Measurements from ENCODE around the gene KIAA1671. TPM values are rescaled to one million over a fixed set of nuclear protein-coding genes. Genes with fewer than 3 reads are reported as not detected.
A peak's percentile ranks its signal among the peaks of the same experiment; 100 is the strongest.

The KIAA1671 gene
- total and polyA plus RNA-seq, 4 experiments from 2014 or later = 0.04 to 10.2 (median 5.2) TPM

GRCh38 chr22:25134028-25134427, 181.5 kb downstream of the KIAA1671 start:
- Histone ChIP-seq H3K27ac (ENCODE audit: low read depth, low read length) (no peak overlapping the region), H3K4me1 (ENCODE audit: insufficient read depth, low read length) (no peaks in the 10 kb centered on the region), H3K27me3 (ENCODE audit: insufficient read depth, low read length) (no peaks in the 10 kb centered on the region), H3K4me3 (ENCODE audit: low read length in 2 of 2) (no peak overlapping the region), H3K36me3 (ENCODE audit: insufficient read depth, low read length) (no peaks in the 10 kb centered on the region), H3K9me3 (ENCODE audit: control insufficient read depth in 1 of 2, low read length in 2 of 2) (no peaks in the 10 kb centered on the region)
- intact Hi-C loops (cut with micrococcal nuclease) = no loop called here
- no peaks in the 10 kb centered on the region for H3K27me3 Mint-ChIP-seq
- no peak for DNase-seq
- ChIA-PET POLR2A (ENCODE audit: partially characterized antibody) (no interaction called here), CTCF (ENCODE audit: partially characterized antibody) (interaction anchor here (1.5 kb wide), 1 partner anchor 52 kb away, joined by 4 read pairs; no protein-coding TSS in a partner anchor)
- H3K4me1 Mint-ChIP-seq = no peaks in the 10 kb centered on the region
- peaks cover 0 to 7% of the 10 kb centered on the region in 2 donors for H3K36me3 Mint-ChIP-seq
- peaks cover 0 to 4% (median 0%) of the 10 kb centered on the region in 8 donors for H3K9me3 Mint-ChIP-seq
- no peak overlapping the region for H3K27ac Mint-ChIP-seq
- H3K4me3 Mint-ChIP-seq = no peak overlapping the region

DNA sequence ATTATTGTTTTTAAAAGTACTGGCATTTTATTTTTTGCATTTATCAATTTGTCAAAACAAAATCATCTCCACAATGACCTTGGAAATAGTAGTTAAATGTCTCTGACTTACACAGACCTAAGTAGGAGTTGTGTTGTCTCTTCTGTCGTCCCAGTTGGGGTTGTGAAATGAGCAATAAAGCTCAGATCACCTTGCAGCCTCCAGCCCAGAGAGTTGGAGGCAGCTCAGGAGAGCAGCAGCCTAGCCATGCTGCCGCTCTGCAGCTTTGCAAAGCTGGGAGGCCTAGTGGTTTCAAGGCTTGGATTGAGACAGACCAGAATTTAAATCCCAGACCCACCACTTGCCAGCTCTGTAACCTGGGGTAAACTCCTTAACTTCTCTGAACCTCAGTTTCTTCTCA, 181.9 kb downstream of the KIAA1671 start:
- intact Hi-C loops (cut with micrococcal nuclease) = no loop called here
- peaks cover 0 to 7% of the 10 kb centered on the region in 2 donors for H3K36me3 Mint-ChIP-seq
- H3K27ac Mint-ChIP-seq = no peak overlapping the region
- no peak overlapping the region for H3K4me3 Mint-ChIP-seq
- Histone ChIP-seq H3K9me3 (ENCODE audit: control insufficient read depth in 1 of 2, low read length in 2 of 2) (no peaks in the 10 kb centered on the region), H3K27me3 (ENCODE audit: insufficient read depth, low read length) (no peaks in the 10 kb centered on the region), H3K36me3 (ENCODE audit: insufficient read depth, low read length) (no peaks in the 10 kb centered on the region), H3K27ac (ENCODE audit: low read depth, low read length) (no peak overlapping the region), H3K4me3 (ENCODE audit: low read length in 2 of 2) (no peak overlapping the region), H3K4me1 (ENCODE audit: insufficient read depth, low read length) (no peaks in the 10 kb centered on the region)
- no peaks in the 10 kb centered on the region for H3K4me1 Mint-ChIP-seq
- H3K27me3 Mint-ChIP-seq = no peaks in the 10 kb centered on the region
- POLR2A ChIA-PET (ENCODE audit: partially characterized antibody) = no interaction called here
- peaks cover 0 to 4% (median 0%) of the 10 kb centered on the region in 8 donors for H3K9me3 Mint-ChIP-seq
- no peak for DNase-seq
- CTCF ChIA-PET (ENCODE audit: partially characterized antibody) = interaction anchor here (1.5 kb wide), 1 partner anchor 52 kb away, joined by 4 read pairs; no protein-coding TSS in a partner anchor

DNA sequence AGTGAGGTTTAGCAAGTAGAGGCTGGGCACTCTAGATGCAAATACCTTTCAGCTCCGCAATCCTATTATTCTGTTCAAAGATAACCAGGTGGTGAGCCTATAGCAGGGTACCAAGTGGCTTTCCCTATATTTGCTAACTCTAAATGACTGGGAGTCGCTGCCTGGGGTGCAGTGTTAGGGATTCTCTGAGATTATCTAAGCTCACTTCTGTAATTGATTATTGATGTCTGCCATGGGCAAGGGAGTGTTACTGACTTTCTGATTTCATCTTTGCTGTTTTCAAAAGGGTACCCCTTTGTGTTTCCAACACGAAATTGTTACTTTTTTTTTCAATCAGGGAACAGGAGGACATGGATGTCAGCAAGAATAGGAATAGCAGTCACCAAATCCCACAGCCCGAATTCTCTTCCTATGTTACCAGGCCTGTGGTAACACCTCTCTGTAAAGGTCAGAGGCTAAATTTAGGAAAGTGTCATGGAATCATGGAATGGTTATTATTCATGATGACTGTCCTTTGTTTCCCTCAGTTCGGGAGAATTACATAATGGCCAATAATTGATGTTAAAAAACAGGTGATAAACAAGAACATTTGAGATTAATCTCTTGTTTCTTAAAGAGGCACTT, 184.5 kb downstream of the KIAA1671 start:
- CTCF ChIA-PET (ENCODE audit: partially characterized antibody) = no interaction called here
- Histone ChIP-seq H3K4me3 (ENCODE audit: low read length in 2 of 2) (no peak overlapping the region), H3K4me1 (ENCODE audit: insufficient read depth, low read length) (no peaks in the 10 kb centered on the region), H3K9me3 (ENCODE audit: control insufficient read depth in 1 of 2, low read length in 2 of 2) (no peaks in the 10 kb centered on the region), H3K36me3 (ENCODE audit: insufficient read depth, low read length) (no peaks in the 10 kb centered on the region), H3K27me3 (ENCODE audit: insufficient read depth, low read length) (no peaks in the 10 kb centered on the region), H3K27ac (ENCODE audit: low read depth, low read length) (no peak overlapping the region)
- intact Hi-C loops (cut with micrococcal nuclease) = no loop called here
- H3K4me1 Mint-ChIP-seq = no peaks in the 10 kb centered on the region
- H3K27me3 Mint-ChIP-seq = no peaks in the 10 kb centered on the region
- POLR2A ChIA-PET (ENCODE audit: partially characterized antibody) = no interaction called here
- peak overlapping the region in 1 of 7 donors; percentile 43 for H3K27ac Mint-ChIP-seq
- H3K36me3 Mint-ChIP-seq = peaks cover 0 to 7% of the 10 kb centered on the region in 2 donors
- H3K4me3 Mint-ChIP-seq = no peak overlapping the region
- no peak for DNase-seq
- H3K9me3 Mint-ChIP-seq = peaks cover 0 to 4% (median 0%) of the 10 kb centered on the region in 8 donors

DNA sequence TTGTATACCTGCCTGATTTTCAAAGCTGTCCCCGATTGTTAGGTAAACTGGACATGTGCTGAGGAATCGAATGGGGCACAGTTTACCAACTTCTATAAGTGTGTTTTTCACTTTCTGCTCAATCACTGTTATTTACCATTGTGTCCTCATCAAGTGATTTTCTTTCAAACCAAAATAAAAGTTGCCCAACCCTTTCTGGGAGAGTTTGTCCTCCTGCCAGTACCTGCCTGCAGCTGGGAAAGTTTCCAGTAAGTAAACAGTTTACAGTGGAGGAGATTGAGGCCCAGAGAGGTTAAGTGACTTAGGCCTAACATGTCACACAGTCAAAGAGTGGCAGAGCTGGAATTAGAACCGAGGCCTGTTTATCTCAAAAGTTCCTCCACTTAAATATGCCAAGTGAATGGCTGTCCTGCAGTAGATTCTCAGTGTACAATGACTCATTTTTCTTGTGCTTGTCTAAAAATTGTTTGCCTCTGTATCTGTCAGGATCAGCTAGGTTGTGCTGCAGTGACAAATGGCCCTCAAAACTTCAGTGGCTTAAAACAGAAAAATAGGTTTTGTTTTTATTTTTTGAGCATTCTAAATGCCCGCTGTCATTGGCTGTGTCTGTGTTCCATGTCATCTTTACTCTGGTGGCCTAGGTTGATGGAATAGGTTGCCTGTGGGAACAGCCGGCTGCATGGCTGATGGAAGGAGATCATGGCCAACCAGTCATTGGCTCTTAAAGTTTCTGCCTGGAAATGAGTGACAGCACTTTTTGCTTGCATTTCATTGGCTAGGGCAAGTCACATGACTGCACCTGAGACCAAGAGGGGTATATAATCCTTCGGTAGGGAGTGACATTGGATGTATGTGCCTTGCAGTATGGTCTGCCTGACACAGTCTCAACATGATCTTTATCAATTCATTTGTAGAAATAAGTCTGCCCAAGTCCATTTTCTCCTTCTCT, 185.3 kb downstream of the KIAA1671 start:
- no peak overlapping the region for H3K27ac ChIP-seq (ENCODE audit: low read depth, low read length)
- Mint-ChIP-seq H3K9me3 (peaks cover 0 to 4% (median 0%) of the 10 kb centered on the region in 8 donors), H3K4me3 (no peak overlapping the region), H3K36me3 (peaks cover 0 to 7% of the 10 kb centered on the region in 2 donors), H3K27me3 (no peaks in the 10 kb centered on the region), H3K27ac (no peak overlapping the region), H3K4me1 (no peaks in the 10 kb centered on the region)
- no peak for DNase-seq
- no peaks in the 10 kb centered on the region for H3K9me3 ChIP-seq (ENCODE audit: control insufficient read depth in 1 of 2, low read length in 2 of 2)
- intact Hi-C loops (cut with micrococcal nuclease) = no loop called here
- no peak overlapping the region for H3K4me3 ChIP-seq (ENCODE audit: low read length in 2 of 2)
- no peaks in the 10 kb centered on the region for H3K36me3 ChIP-seq (ENCODE audit: insufficient read depth, low read length)
- ChIA-PET POLR2A (ENCODE audit: partially characterized antibody) (no interaction called here), CTCF (ENCODE audit: partially characterized antibody) (no interaction called here)
- H3K4me1 ChIP-seq (ENCODE audit: insufficient read depth, low read length) = no peaks in the 10 kb centered on the region
- H3K27me3 ChIP-seq (ENCODE audit: insufficient read depth, low read length) = no peaks in the 10 kb centered on the region

DNA sequence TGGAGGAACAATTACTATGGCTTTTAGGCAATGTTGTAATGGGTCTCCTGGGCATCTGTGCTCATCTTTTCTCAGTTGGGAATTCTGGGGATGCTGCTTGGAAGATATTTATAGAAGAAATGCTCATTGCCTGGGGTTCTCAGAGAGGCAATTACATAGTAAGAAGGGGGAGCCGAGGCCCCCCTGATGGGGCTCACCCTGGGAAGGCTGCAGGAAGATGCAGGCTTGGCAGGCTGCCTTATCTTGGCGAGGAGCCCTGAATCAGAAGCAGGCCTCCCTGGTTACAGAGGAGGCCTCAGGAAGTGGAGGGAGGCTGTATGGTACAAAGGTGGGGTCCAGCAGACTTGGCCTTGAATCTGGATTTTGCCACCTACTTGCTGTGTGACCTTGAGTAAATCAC, 186.5 kb downstream of the KIAA1671 start:
- Histone ChIP-seq H3K27me3 (ENCODE audit: insufficient read depth, low read length) (no peaks in the 10 kb centered on the region), H3K4me1 (ENCODE audit: insufficient read depth, low read length) (no peaks in the 10 kb centered on the region), H3K4me3 (ENCODE audit: low read length in 2 of 2) (no peak overlapping the region), H3K36me3 (ENCODE audit: insufficient read depth, low read length) (no peaks in the 10 kb centered on the region), H3K9me3 (ENCODE audit: control insufficient read depth in 1 of 2, low read length in 2 of 2) (no peaks in the 10 kb centered on the region), H3K27ac (ENCODE audit: low read depth, low read length) (no peak overlapping the region)
- Mint-ChIP-seq H3K4me3 (no peak overlapping the region), H3K9me3 (peaks cover 0 to 4% (median 0%) of the 10 kb centered on the region in 8 donors), H3K27me3 (no peaks in the 10 kb centered on the region), H3K27ac (peak overlapping the region in 1 of 7 donors; percentile 42), H3K36me3 (peaks cover 0 to 7% of the 10 kb centered on the region in 2 donors), H3K4me1 (no peaks in the 10 kb centered on the region)
- no peak for DNase-seq
- intact Hi-C loops (cut with micrococcal nuclease) = no loop called here
- CTCF ChIA-PET (ENCODE audit: partially characterized antibody) = no interaction called here
- POLR2A ChIA-PET (ENCODE audit: partially characterized antibody) = no interaction called here

- Histone ChIP-seq H3K4me1 (ENCODE audit: insufficient read depth, low read length) (no peaks in the 10 kb centered on the region), H3K4me3 (ENCODE audit: low read length in 2 of 2) (no peak overlapping the region), H3K36me3 (ENCODE audit: insufficient read depth, low read length) (no peaks in the 10 kb centered on the region), H3K27ac (ENCODE audit: low read depth, low read length) (no peak overlapping the region), H3K27me3 (ENCODE audit: insufficient read depth, low read length) (no peaks in the 10 kb centered on the region), H3K9me3 (ENCODE audit: control insufficient read depth in 1 of 2, low read length in 2 of 2) (no peaks in the 10 kb centered on the region)
- intact Hi-C loops (cut with micrococcal nuclease) = no loop called here
- peaks cover 0 to 4% (median 0%) of the 10 kb centered on the region in 8 donors for H3K9me3 Mint-ChIP-seq
- no peak overlapping the region for H3K4me3 Mint-ChIP-seq
- ChIA-PET POLR2A (ENCODE audit: partially characterized antibody) (interaction anchor here (1.1 kb wide), 1 partner anchor 13 kb away, joined by 3 read pairs; no protein-coding TSS in a partner anchor), CTCF (ENCODE audit: partially characterized antibody) (no interaction called here)
- H3K27ac Mint-ChIP-seq = no peak overlapping the region
- no peaks in the 10 kb centered on the region for H3K4me1 Mint-ChIP-seq
- no peaks in the 10 kb centered on the region for H3K27me3 Mint-ChIP-seq
- peaks cover 0 to 7% of the 10 kb centered on the region in 2 donors for H3K36me3 Mint-ChIP-seq
- DNase-seq = no peak
Observed at GRCh38 chr22:25142102-25142501, 189.6 kb downstream of the KIAA1671 start.

Data from CD4-positive, alpha-beta memory T cell (primary cell).